Activated naive CD8-positive, alpha-beta T cell treated with anti-CD3 and anti-CD28 coated beads, Interleukin-2, amount 50 U/mL, for 24 hours (primary cell): ENCODE measurements around the gene FCGR3A.
"Not testable (repeated sequence)": the region's sequence is repeated elsewhere in the genome, so short reads cannot be mapped to it uniquely, and the experiment has no call there.

Experiments
- ATAC-seq: fragments of 150-1000 bp; cut with Tn5 transposase; one replicate; pipeline ENCODE4 v1.10.0; 2021
- DNase-seq: peaks from one replicate; pipeline ENCODE4 v3.0.0; 2021
- H3K27ac Mint-ChIP-seq: one replicate; pipeline ENCODE4 v1.8.0; 2021; ENCODE audit warnings: mild to moderate bottlenecking, mixed read lengths
- H3K27me3 Mint-ChIP-seq: one replicate; pipeline ENCODE4 v1.8.0; 2021; ENCODE audit warnings: mixed read lengths
- H3K36me3 Mint-ChIP-seq: one replicate; pipeline ENCODE4 v1.8.0; 2021; ENCODE audit warnings: low read depth, mixed read lengths
- H3K4me1 Mint-ChIP-seq: one replicate; pipeline ENCODE4 v1.8.0; 2021; ENCODE audit warnings: mixed read lengths
- H3K4me3 Mint-ChIP-seq: one replicate; pipeline ENCODE4 v1.8.0; 2021; ENCODE audit warnings: mild to moderate bottlenecking, moderate library complexity, mixed read lengths
- H3K9me3 Mint-ChIP-seq: one replicate; pipeline ENCODE4 v1.8.0; 2021; ENCODE audit warnings: mixed read lengths

The FCGR3A gene

DNA sequence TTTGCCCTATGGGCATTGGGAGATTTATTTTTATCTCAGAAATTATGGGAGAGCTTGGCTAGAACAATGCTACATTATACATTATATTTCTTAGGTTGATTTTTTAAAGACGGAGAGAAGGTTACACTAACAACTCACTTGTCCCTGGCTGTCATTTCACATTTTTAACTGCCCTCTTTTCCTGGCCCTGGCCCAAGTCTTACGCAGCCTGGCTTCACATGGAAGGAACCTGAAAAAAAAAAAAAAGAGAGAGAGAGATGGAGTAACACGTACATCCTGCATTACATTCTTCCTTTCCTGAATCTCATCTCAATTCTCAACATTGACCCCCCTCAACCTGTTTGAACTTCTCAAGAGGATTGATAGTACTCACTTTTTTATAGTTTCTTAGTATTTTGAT is 21.1 kb downstream of the FCGR3A start:
- DNase-seq, H3K9me3 Mint-ChIP-seq, H3K4me3 Mint-ChIP-seq, H3K27ac Mint-ChIP-seq, ATAC-seq: not testable (repeated sequence)
- H3K27me3 Mint-ChIP-seq = peaks cover 33% of the 10 kb centered on the region
- H3K4me1 Mint-ChIP-seq = peaks cover 31% of the 10 kb centered on the region
- peaks cover 11% of the 10 kb centered on the region for H3K36me3 Mint-ChIP-seq

DNA sequence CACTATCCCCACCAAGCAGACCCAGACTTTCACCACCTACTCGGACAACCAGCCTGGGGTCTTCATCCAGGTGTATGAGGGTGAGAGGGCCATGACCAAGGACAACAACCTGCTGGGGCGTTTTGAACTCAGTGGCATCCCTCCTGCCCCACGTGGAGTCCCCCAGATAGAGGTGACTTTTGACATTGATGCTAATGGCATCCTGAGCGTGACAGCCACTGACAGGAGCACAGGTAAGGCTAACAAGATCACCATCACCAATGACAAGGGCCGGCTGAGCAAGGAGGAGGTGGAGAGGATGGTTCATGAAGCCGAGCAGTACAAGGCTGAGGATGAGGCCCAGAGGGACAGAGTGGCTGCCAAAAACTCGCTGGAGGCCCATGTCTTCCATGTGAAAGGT is 23.7 kb downstream of the FCGR3A start:
- not testable (repeated sequence) for H3K4me3 Mint-ChIP-seq, ATAC-seq, DNase-seq, H3K27ac Mint-ChIP-seq, H3K9me3 Mint-ChIP-seq
- Mint-ChIP-seq H3K27me3 (peaks cover 32% of the 10 kb centered on the region), H3K4me1 (peaks cover 24% of the 10 kb centered on the region), H3K36me3 (peaks cover 14% of the 10 kb centered on the region)

- not testable (repeated sequence) for H3K9me3 Mint-ChIP-seq, ATAC-seq, H3K27ac Mint-ChIP-seq, DNase-seq
- peaks cover 10% of the 10 kb centered on the region for H3K36me3 Mint-ChIP-seq
- peaks cover 18% of the 10 kb centered on the region for H3K4me1 Mint-ChIP-seq
- H3K4me3 Mint-ChIP-seq = peak overlapping the region; percentile 67
- H3K27me3 Mint-ChIP-seq = peaks cover 28% of the 10 kb centered on the region
Observed at GRCh38 chr1:161525321-161525720, 24.3 kb downstream of the FCGR3A start.

GRCh38 chr1:161524742-161525291 is 24.8 kb downstream of the FCGR3A start:
- peak; percentile 6 for ATAC-seq
- H3K27ac Mint-ChIP-seq, H3K36me3 Mint-ChIP-seq, H3K9me3 Mint-ChIP-seq: not testable (repeated sequence)
- Mint-ChIP-seq H3K4me1 (peaks cover 13% of the 10 kb centered on the region), H3K4me3 (peak overlapping the region; percentile 67), H3K27me3 (peaks cover 23% of the 10 kb centered on the region)
- peak; percentile 13 for DNase-seq

GRCh38 chr1:161523817-161524741 is 25.5 kb downstream of the FCGR3A start, which contains the start of gene HSPA6:
TSS of gene HSPA6 (plus strand) at chr1:161524540. CDS start at chr1:161524659, 119 bp downstream.
- Mint-ChIP-seq H3K27ac (peak within 1 kb of the TSS; percentile 94), H3K4me3 (peak within 1 kb of the TSS; percentile 80), H3K4me1 (peaks cover 12% of the 10 kb centered on the region), H3K27me3 (peaks cover 23% of the 10 kb centered on the region)
- not testable (repeated sequence) for H3K9me3 Mint-ChIP-seq, H3K36me3 Mint-ChIP-seq
- ATAC-seq (peak; percentile 82), DNase-seq (peak; percentile 76)

GRCh38 chr1:161523041-161523816 is 26.4 kb downstream of the FCGR3A start:
- H3K27me3 Mint-ChIP-seq = peaks cover 17% of the 10 kb centered on the region
- DNase-seq, H3K36me3 Mint-ChIP-seq, ATAC-seq, H3K9me3 Mint-ChIP-seq, H3K4me1 Mint-ChIP-seq: not testable (repeated sequence)
- peak overlapping the region; percentile 94 for H3K27ac Mint-ChIP-seq
- peak overlapping the region; percentile 80 for H3K4me3 Mint-ChIP-seq

DNA sequence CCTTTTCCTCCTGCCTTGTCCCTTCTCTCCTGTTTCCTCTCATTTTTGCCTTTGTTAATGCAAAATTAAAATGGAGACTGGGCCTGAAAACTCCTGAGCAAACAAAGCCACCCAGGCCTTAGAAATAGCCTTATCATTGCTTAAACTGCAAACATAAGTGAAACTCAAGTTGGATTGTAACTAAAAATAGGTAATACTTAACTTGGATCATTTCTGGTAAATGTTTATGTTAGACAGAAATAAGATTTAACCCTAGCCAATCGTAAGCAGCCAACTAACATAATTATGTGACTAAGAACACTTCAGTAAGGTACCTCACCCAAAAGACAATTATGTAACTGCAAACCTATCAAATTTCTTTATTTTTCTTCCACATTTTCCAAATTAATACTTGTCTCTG is 35.7 kb downstream of the FCGR3A start:
- H3K27me3 Mint-ChIP-seq, DNase-seq, H3K36me3 Mint-ChIP-seq, H3K9me3 Mint-ChIP-seq, ATAC-seq, H3K4me3 Mint-ChIP-seq, H3K4me1 Mint-ChIP-seq, H3K27ac Mint-ChIP-seq: not testable (repeated sequence)

GRCh38 chr1:161513448-161513780 is 36.2 kb downstream of the FCGR3A start:
- not testable (repeated sequence) for H3K9me3 Mint-ChIP-seq, H3K4me3 Mint-ChIP-seq, H3K27me3 Mint-ChIP-seq, H3K36me3 Mint-ChIP-seq, ATAC-seq, H3K27ac Mint-ChIP-seq, DNase-seq, H3K4me1 Mint-ChIP-seq

DNA sequence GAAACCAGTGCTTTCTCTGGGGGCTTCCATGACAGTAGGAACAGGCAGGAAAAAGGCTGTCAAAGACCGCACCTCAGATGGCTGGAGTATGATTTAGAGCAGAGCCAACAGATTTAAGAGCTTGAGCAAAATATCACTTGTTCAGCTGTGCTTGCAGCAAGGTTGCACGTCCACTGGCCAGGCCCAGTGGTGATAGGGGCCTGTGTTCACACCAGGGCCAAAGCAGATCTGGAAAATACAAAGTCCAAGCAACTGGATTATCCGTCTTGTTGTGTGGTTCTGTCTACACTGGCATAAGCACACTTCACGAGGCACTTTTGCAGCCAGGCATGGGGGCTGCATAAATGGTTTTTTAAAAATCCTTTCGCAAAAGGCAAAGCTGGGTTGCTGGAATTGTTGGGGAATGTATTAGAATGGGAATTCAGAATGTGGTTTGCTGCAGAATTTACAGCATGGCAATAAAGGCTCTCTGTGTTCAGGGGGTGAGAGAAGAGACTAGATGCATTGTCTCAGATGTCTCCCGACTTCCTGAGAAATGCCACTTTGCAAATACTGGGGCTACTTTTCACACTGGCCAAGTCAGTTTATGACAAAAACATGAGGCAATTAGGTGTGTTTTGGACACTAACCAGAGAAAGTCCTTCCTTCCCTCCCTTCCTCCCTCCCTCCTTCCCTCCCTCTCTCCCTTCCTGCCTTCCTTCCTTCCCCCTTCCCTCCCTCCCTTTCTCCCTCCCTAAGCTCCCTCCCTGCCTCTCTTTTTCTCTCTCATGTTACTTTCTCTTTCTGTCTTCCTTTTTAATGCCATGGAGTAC is 36.8 kb downstream of the FCGR3A start:
- not testable (repeated sequence) for DNase-seq, H3K9me3 Mint-ChIP-seq, H3K27ac Mint-ChIP-seq, H3K4me1 Mint-ChIP-seq, H3K36me3 Mint-ChIP-seq, H3K4me3 Mint-ChIP-seq, ATAC-seq, H3K27me3 Mint-ChIP-seq

DNA sequence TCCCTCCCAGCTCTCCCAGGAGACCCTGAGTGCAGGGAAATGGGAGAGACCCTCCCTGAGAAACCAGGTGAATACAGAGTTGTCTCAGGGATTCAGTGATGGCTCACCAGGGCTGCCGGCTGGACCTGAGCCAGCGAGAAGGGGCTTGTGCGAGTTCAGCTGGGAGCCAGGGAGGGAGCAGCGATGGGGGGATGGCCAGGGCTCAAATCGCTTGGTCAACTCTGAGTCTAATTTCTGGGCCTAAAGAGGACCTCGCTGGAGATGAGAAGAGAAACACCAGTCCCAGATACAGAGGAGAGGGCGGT is 37.9 kb downstream of the FCGR3A start:
- Mint-ChIP-seq H3K4me3 (no peak overlapping the region), H3K27ac (no peak overlapping the region), H3K4me1 (peaks cover 9% of the 10 kb centered on the region), H3K27me3 (peaks cover 8% of the 10 kb centered on the region), H3K36me3 (no peaks in the 10 kb centered on the region), H3K9me3 (no peaks in the 10 kb centered on the region)
- DNase-seq = no peak
- ATAC-seq = no peak

DNA sequence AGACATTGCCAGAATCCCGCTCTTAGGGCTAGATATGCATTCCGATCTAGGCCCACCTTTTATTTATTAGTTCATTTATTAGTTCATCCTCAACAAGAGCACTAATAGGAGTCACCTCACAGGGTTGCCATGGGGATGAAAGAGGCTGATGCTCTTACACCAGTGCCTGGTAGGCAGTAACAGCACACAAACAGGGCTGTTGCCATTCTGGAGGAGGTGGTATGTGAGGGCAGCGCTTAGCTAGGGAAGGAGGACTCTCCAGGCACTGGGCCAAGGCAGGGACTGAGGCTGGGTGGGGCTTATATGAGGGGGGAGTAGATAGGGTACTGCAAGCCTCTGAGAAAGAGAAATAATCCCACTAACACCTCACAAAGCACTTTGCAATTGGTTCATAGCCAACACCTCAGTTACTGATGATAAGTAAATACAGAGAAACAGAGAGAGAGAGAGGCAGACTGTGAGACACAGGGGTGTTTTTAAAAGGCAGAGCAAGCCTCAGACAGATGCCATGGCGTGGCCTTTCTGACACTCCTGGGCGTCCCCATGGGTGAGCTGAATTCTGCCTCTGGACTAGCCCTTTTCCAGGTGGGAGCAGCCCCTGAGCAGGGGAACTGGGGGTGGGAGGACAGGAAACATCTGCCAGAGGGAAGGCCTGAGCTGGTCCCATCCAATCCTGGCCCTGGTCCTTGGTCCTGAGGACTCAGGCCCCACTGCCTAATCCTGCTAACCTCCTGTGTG is 38.4 kb downstream of the FCGR3A start:
- no peak overlapping the region for H3K4me3 Mint-ChIP-seq
- peaks cover 13% of the 10 kb centered on the region for H3K27me3 Mint-ChIP-seq
- H3K27ac Mint-ChIP-seq = no peak overlapping the region
- H3K4me1 Mint-ChIP-seq = peaks cover 14% of the 10 kb centered on the region
- H3K36me3 Mint-ChIP-seq = no peaks in the 10 kb centered on the region
- no peak for DNase-seq
- ATAC-seq = no peak
- H3K9me3 Mint-ChIP-seq = no peaks in the 10 kb centered on the region

- peaks cover 16% of the 10 kb centered on the region for H3K27me3 Mint-ChIP-seq
- ATAC-seq = peak; percentile 57
Observed at GRCh38 chr1:161510477-161510876, 39.1 kb downstream of the FCGR3A start.

DNA sequence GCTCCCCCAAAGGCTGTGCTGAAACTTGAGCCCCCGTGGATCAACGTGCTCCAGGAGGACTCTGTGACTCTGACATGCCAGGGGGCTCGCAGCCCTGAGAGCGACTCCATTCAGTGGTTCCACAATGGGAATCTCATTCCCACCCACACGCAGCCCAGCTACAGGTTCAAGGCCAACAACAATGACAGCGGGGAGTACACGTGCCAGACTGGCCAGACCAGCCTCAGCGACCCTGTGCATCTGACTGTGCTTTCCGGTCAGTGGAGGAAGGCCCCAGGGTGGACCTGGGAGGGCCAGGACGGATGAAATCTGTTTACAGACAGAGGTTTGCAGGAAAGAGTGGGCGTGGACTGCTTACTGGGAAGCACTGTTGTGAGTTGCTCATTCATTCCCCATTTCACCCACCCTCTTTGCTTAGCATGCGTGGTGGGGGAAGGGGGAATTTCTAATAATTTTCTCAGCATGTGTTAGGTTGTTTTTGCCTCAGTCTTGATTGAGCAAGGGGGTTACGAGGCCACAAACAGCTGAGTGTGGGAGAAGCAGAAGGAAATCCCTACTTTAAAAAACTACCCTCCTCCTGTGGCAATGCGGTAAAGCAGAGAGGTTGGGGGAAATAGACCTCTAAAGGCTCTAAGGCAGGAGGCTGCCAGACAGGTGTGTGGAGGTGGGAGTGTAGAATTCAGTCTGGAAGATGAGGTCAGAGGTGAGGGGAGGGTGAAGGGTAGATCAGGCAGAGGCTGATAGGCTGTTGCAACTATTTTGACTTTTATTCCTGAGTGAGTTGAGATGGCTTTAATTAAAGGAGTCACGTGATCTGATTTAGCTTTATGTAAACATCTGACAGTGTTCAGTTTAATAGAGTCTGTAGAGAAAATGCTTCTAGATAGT is 43.0 kb downstream of the FCGR3A start:
- Mint-ChIP-seq H3K27me3 (peaks cover 26% of the 10 kb centered on the region), H3K4me1 (peaks cover 11% of the 10 kb centered on the region), H3K9me3 (no peaks in the 10 kb centered on the region), H3K27ac (no peak overlapping the region), H3K4me3 (no peak overlapping the region), H3K36me3 (no peaks in the 10 kb centered on the region)
- DNase-seq (no peak), ATAC-seq (peak; percentile 29)

More at GRCh38 chr1:161510477-161510876, 39.1 kb downstream of the FCGR3A start:
- no peak for DNase-seq
- H3K4me1 Mint-ChIP-seq = peaks cover 14% of the 10 kb centered on the region
- H3K36me3 Mint-ChIP-seq = no peaks in the 10 kb centered on the region
- no peaks in the 10 kb centered on the region for H3K9me3 Mint-ChIP-seq
- no peak overlapping the region for H3K4me3 Mint-ChIP-seq
- H3K27ac Mint-ChIP-seq = no peak overlapping the region
